Ovary (tissue), 3 donors: ENCODE results near the gene SMYD1.

Source experiments
- CTCF ChIP-seq, 3 donors: fragments of 450-650 bp in 2 of 3; fragments of 200-600 bp in 1 of 3; IDR thresholded peaks; one replicate each; pipeline versions ENCODE4 v1.5.1 to v1.8.0; 2016 to 2022; ENCODE audit warnings: antibody characterized with exemption in 3 of 3, mild to moderate bottlenecking in 1 of 3
- EP300 ChIP-seq: sonication (generic); formaldehyde crosslinking; IDR thresholded peaks from one replicate; pipeline ENCODE4 v1.6.1; 2017; ENCODE audit warnings: antibody characterized with exemption
- POLR2A ChIP-seq: fragments of 450-650 bp; IDR thresholded peaks from one replicate; pipeline ENCODE4 v1.6.1; 2017; ENCODE audit warnings: antibody characterized with exemption, mild to moderate bottlenecking, moderate library complexity
- donor health status: DM: no; HTN: no; CAD: no.

GRCh38 chr2:88133875-88134274, 66.2 kb downstream of the SMYD1 start:
- TF ChIP-seq CTCF (IDR thresholded peaks at IDR 0.05), result no peak
- TF ChIP-seq POLR2A, result no peak
- TF ChIP-seq EP300, result no peak
